Activated T-cell treated with anti-CD3 and anti-CD28 coated beads, Interleukin-2, amount 50 U/mL, for 24 hours (primary cell): ENCODE measurements around the gene SMIM10L2A.

Experiments used
- DNase-seq: peaks from one replicate; pipeline ENCODE4 v3.0.0-alpha.2; 2020
- H3K27ac Mint-ChIP-seq: 2 replicates; pipeline ENCODE4 v1.8.0; 2020; ENCODE audit warnings: mild to moderate bottlenecking, mixed read lengths
- H3K27me3 Mint-ChIP-seq: 2 replicates; pipeline ENCODE4 v1.8.0; 2020; ENCODE audit warnings: mixed read lengths
- H3K36me3 Mint-ChIP-seq: 2 replicates; pipeline ENCODE4 v1.8.0; 2020; ENCODE audit warnings: low read depth, mixed read lengths
- H3K4me1 Mint-ChIP-seq: 2 replicates; pipeline ENCODE4 v1.8.0; 2020; ENCODE audit warnings: low read depth, mixed read lengths
- H3K4me3 Mint-ChIP-seq: 2 replicates; pipeline ENCODE4 v1.8.0; 2020; ENCODE audit warnings: mild to moderate bottlenecking, moderate library complexity, mixed read lengths
- H3K9me3 Mint-ChIP-seq: 2 replicates; pipeline ENCODE4 v1.8.0; 2020; ENCODE audit warnings: mixed read lengths

The SMIM10L2A gene

DNA sequence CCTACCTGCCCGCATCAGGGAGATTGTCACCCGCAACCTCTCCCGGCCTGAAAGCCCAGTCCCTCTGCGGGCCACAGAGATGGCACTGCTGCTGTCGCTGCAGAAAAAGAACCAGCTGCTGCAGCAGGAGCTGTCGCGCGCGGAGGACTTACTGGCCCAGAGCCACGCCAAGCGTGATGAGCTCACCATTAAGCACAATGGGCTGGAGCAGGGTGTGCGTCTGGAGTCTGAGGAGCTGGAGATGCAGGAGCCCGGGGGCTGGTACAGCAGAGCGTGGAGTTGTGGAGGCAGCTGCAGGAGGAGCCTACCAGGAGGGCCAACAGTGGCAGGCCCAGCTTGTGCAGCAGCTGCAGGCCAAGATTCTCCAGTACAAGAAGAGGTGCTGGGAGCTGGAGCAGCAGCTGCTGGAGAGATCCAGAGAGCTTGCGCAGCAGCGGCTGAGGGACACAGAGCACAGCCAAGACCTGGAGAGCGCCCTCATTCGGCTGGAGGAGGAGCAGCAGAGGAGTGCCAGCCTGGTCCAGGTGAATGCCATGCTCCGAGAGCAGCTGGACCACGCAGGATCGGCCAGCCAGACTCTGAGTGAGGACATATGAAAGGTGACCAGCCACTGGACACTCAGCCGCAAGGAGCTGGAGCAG lies 11.3 kb downstream of the SMIM10L2A start:
- DNase-seq: no peak
- Mint-ChIP-seq H3K9me3 (peaks cover 10% of the 10 kb centered on the region), H3K27ac (no peak overlapping the region), H3K4me1 (peaks cover 11% of the 10 kb centered on the region), H3K27me3 (peaks cover 43% of the 10 kb centered on the region), H3K4me3 (no peak overlapping the region), H3K36me3 (no peaks in the 10 kb centered on the region)

DNA sequence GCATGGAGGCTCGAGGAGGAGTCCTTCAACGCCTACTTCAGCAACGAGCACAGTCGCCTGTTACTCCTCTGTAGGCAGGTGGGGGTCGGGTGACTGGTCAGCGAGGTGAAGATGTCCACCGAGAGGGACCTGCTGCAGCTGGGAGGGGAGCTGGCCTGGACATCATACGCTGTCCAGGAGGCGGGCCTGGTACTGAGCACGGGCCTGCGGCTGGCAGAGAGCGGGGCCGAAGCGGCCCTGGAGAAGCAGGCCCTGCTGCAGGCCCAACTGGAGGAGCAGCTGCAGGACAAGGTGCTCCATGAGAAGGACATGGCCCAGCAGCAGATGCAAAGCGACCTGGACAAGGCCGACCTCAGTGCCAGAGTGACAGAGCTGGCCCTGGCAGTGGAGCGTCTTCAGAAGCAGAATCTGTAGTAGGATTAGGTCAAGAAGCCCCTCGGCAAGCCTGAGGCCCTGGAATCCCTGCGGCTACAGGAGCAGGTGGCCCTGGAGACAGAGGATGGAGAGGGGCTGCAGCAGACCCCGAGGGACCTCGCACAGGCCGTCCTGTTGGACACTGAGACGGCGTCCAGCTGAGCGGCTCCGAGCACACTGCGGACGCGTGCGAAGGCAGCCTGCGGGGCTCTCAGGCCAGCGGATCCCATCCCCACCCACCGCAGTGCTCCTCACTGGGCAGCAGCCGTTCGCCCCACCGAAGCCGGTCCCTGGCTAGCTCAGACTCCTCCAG lies 11.9 kb downstream of the SMIM10L2A start:
- no peak overlapping the region for H3K4me3 Mint-ChIP-seq
- no peaks in the 10 kb centered on the region for H3K36me3 Mint-ChIP-seq
- no peak for DNase-seq
- H3K4me1 Mint-ChIP-seq: peaks cover 11% of the 10 kb centered on the region
- peaks cover 39% of the 10 kb centered on the region for H3K27me3 Mint-ChIP-seq
- H3K27ac Mint-ChIP-seq: no peak overlapping the region
- peaks cover 10% of the 10 kb centered on the region for H3K9me3 Mint-ChIP-seq

DNA sequence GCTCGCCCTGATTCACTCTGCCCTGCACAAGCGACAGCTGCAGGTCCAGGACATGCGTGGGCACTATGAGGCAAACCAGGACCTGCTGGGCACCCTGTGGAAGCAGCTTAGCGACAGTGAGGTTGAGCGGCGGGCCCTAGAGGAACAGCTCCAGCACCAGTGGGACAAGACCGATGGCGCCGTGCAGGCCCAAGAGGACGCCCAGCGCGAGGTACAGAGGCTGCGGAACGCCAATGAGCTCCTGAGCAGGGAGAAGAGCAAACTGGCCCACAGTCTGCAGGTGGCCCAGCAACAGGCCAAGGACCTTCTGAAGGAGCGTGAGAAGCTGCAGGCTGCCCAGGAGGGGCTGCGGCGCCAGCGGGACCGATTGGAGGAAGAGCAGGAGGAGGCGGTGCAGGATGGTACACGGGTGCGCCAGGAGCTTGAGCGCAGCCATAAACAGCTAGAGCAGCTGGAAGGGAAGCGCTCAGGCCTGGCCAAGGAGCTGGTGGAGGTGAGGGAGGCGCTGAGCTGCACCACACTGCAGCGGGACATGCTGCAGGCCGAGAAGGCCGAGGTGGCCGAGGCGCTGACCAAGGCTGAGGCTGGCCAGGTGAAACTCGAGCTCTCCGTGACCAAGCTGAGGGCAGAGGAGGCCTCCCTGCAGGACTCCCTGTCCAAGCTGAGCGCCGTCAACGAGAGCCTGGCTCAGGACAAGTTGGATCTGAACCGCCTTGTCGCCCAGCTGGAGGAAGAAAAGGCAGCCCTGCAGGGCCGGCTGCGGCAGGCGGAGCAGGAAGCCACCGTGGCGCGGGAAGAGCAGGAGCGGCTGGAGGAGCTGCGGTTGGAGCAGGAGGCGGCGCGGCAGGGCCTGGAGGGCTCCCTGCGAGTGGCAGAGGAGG lies 12.8 kb downstream of the SMIM10L2A start:
- no peak overlapping the region for H3K4me3 Mint-ChIP-seq
- peaks cover 10% of the 10 kb centered on the region for H3K9me3 Mint-ChIP-seq
- peaks cover 11% of the 10 kb centered on the region for H3K4me1 Mint-ChIP-seq
- H3K27me3 Mint-ChIP-seq: peaks cover 31% of the 10 kb centered on the region
- no peaks in the 10 kb centered on the region for H3K36me3 Mint-ChIP-seq
- DNase-seq: no peak
- no peak overlapping the region for H3K27ac Mint-ChIP-seq

DNA sequence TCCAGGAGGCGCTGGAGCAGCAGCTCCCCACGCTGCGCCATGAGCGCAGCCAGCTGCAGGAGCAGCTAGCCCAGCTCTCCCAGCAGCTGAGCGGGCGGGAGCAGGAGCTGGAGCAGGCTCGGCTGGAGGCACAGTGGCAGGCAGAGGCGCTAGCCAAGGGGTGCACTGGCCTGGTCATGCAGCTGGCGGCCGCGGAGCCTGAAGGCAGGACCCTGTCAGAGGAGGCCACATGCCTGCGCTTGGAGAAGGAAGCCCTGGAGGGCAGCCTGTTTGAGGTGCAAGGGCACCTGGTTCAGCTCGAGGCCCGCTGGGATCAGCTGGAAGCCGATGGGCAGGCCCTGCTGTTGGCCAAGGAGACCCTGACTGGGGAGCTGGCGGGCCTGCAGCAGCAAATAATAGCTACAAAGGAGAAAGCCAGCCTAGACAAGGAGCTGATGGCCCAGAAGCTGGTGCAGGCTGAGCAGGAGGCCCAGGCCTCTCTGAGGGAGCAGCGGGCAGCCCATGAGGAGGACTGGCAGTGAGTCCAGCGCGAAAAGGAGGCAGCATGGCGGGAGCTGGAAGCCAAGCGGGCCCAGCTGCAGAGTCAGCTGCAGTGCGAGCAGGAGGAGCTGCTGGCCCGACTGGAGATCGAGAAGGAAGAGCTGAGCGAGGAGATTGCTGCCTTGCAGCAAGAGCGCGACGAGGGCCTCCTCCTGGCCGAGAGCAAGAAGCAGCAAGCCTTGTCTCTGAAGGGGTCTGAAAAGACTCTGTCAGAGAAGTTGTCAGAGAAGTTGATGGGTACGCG lies 13.6 kb downstream of the SMIM10L2A start:
- Mint-ChIP-seq H3K27me3 (peaks cover 25% of the 10 kb centered on the region), H3K9me3 (peaks cover 10% of the 10 kb centered on the region), H3K4me1 (peaks cover 11% of the 10 kb centered on the region), H3K27ac (no peak overlapping the region), H3K4me3 (no peak overlapping the region), H3K36me3 (no peaks in the 10 kb centered on the region)
- DNase-seq: no peak

DNA sequence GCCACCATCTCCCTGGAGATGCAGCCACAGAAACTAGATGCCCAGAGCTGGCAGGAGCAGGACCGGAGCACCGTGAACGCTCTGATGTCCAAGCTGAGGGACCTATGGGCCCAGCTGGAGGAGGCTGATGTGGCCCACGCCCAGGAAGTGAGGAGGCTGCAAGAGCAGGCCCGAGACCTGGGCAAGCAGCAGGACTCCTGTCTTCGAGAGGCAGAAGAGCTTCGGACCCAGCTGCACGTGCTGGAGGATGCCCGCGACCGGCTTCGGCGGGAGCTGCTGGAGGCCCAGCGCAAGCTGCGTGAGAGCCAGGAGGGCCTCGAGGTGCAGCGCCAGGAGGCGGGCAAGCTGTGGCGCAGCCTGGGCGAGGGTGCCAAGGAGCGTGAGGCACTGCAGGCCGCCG lies 14.2 kb downstream of the SMIM10L2A start:
- Mint-ChIP-seq H3K9me3 (peaks cover 9% of the 10 kb centered on the region), H3K36me3 (no peaks in the 10 kb centered on the region), H3K27me3 (peaks cover 19% of the 10 kb centered on the region), H3K4me1 (peaks cover 11% of the 10 kb centered on the region), H3K4me3 (no peak overlapping the region), H3K27ac (no peak overlapping the region)
- DNase-seq: no peak

DNA sequence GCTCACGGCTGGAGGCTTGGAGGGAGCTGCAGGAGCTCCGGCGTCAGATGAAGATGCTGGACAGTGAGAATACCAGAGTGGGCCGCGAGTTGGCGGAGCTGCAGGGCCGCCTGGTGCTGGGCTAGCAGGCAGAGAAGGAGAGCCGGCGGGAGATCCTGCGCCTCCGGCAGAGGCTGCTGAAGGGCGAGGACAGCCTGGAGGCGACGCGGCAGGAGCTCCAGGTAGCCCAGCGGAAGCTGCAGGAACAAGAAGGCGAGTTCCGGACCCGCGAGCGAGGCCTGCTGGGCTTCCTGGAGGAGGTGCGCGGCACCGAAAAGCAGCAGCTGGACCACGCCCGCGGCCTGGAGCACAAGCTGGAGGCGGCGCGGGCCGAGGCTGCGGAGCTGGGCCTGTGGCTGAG lies 14.7 kb downstream of the SMIM10L2A start:
- DNase-seq: no peak
- H3K27ac Mint-ChIP-seq: no peak overlapping the region
- no peak overlapping the region for H3K4me3 Mint-ChIP-seq
- peaks cover 9% of the 10 kb centered on the region for H3K4me1 Mint-ChIP-seq
- H3K9me3 Mint-ChIP-seq: peaks cover 5% of the 10 kb centered on the region
- H3K36me3 Mint-ChIP-seq: no peaks in the 10 kb centered on the region
- H3K27me3 Mint-ChIP-seq: peaks cover 17% of the 10 kb centered on the region

DNA sequence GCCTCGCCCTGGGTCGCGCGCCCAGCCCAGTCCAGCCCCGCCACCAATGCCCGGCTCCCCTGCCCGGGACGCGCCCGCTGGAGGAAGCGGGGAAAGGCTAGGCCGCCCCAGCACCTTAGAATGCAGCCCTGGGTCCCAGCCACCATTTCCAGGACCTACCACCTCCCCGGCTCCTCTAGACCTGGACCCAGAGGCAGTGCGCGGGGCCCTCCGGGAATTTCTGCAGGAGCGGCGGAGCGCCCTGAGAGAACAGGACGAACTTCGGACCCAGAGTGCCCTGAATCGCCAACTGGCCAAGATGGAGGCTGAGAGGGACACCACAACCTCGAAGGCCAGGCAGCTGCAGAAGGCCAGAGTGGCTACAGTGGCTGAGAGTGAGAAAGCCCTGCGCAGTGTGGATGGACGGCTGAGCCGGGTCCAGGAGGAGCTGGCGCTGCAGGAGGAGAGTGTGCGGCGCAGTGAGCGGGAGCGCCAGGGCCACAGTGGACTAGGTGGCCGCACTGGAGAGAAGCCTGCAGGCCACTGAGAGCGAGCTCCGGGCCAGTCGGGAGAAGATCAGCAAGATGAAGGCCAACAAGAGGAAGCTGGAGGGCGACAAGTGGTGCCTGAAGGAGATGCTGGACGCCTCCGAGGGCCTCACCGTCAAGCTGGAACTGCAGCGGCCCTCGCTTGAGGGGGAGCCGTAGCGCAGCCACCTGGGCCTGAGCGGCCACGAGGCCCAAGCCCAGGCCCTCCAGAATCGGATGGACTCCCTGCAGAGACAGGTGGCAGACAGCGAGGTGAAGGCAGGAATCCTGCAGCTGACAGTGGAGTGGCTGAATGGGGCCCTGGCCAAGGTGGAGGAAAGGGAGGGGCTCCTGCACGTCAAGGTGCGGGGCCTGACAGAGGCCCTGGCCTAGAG lies 15.5 kb downstream of the SMIM10L2A start:
- Mint-ChIP-seq H3K27me3 (peaks cover 14% of the 10 kb centered on the region), H3K27ac (no peak overlapping the region), H3K9me3 (no peaks in the 10 kb centered on the region), H3K4me1 (peaks cover 1% of the 10 kb centered on the region), H3K4me3 (no peak overlapping the region), H3K36me3 (no peaks in the 10 kb centered on the region)
- DNase-seq: no peak

DNA sequence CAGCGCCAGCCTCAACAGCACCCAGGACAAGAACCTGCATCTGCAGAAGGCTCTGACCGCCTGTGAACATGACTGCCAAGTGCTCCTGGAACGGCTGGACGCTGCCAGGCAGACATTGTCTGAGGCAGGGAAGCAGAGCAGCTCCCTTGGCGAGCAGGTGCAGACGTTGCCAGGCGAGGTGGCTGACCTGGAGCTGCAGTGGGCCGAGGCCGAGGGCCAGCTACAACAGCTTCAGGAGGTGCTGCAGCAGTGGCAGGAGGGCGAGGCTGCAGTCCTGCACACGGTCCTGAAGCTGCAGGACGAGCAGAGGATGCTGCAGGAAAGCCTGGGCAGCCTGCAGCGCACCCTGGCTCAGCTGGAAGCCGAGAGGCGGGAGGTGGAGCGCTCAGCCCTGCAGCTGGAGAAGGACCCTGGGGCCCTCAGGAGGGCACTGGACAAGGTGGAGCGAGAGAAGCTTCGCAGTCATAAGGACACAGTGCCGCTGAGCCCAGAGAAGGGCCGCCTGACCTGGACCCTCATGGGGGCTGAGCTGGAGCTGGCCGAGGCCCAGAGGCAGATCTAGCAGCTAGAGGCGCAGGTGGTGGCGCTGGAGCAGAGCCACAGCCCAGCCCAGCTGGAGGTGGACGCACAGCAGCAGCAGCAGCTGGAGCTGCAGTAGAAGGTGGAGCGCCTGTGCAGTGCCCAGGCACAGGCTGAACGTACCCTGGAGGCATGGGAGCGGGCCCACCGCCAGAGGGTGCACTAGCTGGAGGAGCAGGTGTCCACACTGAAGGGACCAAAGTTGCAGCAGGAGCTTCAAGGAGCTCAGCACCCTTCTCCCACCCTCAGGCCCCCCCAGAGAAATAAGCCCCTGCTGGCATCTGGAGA lies 16.4 kb downstream of the SMIM10L2A start:
- DNase-seq: no peak
- Mint-ChIP-seq H3K4me3 (no peak overlapping the region), H3K27me3 (peaks cover 14% of the 10 kb centered on the region), H3K36me3 (no peaks in the 10 kb centered on the region), H3K9me3 (no peaks in the 10 kb centered on the region), H3K27ac (no peak overlapping the region), H3K4me1 (no peaks in the 10 kb centered on the region)

DNA sequence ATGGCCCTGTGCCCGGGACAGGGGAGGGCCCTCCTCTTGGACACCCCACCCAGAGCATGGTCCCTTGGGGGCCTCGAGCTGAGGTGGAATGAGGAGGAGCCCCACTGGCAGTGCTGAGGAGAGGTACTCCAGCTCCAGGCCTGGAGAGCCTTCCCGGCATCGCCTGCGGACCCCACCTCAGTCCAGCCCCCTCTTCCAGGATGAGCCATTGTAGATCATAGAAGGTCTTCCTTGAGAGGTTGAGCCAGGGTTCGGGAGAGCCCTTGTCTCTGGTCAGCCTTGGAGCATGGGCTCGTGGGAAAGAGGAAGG lies 16.9 kb downstream of the SMIM10L2A start:
- no peak for DNase-seq
- no peaks in the 10 kb centered on the region for H3K36me3 Mint-ChIP-seq
- H3K4me3 Mint-ChIP-seq: no peak overlapping the region
- H3K9me3 Mint-ChIP-seq: no peaks in the 10 kb centered on the region
- peaks cover 14% of the 10 kb centered on the region for H3K27me3 Mint-ChIP-seq
- H3K27ac Mint-ChIP-seq: no peak overlapping the region
- no peaks in the 10 kb centered on the region for H3K4me1 Mint-ChIP-seq

DNA sequence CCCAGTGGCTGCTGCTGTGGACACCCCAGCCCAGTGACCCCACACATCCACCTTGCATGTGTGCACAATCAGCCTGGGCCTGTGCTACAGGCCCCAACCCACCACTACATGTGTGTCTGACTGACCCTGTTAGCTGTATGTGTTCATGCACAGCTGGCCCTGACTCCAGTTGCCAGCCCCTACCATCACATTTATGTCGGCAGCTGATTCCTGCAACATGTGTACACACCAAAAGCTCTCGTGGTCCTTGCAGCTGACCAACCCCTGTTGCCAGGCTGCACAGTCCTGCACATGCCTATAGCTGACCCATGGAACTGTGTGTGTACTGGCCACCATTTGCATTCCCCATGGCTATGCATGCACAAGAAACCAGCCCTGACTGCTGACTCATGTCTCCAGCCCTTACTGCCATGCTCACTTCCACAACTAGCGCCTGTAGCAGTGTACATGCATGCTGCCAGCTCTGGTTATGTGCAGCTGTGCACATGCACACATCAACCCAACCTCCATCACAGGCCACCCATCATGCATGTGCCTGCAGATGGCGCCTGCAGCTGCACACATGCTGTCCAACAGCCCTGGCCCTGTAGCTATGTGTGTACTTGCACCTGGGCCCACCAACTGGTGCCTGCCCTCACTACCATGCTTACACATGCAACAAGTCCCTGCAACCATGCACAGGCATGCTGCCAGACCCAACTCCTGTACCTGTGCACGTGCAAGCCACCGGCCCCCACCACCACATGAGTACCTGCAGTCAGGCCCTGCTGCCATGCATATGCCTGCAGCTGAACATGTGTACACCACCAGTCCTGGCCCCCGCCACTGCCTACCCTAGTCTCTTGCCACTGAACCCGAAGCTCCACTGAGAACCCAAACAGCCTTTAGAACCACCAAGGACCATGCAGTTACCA lies 28.1 kb downstream of the SMIM10L2A start:
- no peak overlapping the region for H3K4me3 Mint-ChIP-seq
- H3K9me3 Mint-ChIP-seq: no peaks in the 10 kb centered on the region
- H3K36me3 Mint-ChIP-seq: no peaks in the 10 kb centered on the region
- no peak for DNase-seq
- no peak overlapping the region for H3K27ac Mint-ChIP-seq
- H3K4me1 Mint-ChIP-seq: no peaks in the 10 kb centered on the region
- peaks cover 41% of the 10 kb centered on the region for H3K27me3 Mint-ChIP-seq

DNA sequence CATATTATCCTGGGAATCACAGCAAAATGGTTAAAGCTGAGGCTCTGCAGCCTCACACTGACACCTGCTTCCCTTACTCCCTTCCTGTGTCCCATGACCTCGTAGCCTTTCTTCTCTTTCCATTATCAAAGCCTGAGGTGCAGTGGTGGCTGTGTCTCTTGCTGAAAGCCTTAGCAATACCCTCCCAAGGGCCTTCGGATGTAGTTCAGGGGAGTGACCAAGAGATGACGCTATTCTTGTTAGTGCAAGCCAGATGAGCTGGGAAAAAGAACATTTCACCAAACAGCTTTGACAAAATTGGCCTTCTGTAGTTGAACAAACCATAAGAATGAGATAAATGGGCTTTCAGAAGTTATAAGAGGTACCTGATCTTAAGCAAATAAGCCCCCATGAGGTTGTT lies 31.6 kb downstream of the SMIM10L2A start:
- peaks cover 54% of the 10 kb centered on the region for H3K27me3 Mint-ChIP-seq
- no peak overlapping the region for H3K4me3 Mint-ChIP-seq
- no peak overlapping the region for H3K27ac Mint-ChIP-seq
- DNase-seq: no peak
- H3K36me3 Mint-ChIP-seq: no peaks in the 10 kb centered on the region
- H3K4me1 Mint-ChIP-seq: no peaks in the 10 kb centered on the region
- no peaks in the 10 kb centered on the region for H3K9me3 Mint-ChIP-seq

DNA sequence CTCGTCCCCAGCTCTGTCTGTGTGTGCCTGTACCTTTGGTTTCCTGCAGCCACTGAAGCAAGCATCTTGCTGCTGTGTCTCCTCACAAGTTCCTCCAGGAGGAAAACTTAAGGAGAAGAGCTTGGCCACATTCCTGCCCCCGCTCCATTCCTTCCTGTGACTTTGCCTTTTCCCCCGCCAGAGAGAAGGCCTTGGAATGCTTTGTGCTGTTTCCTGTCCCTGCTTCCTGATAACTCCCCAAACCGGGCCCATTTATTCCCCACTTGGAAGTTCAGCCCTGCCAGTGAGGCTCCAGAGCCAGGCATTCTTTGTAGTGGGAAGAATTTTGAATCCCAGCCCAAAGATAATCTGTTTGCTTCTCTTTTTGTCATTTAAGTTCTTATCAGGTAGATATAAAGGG lies 33.1 kb downstream of the SMIM10L2A start:
- DNase-seq: no peak
- Mint-ChIP-seq H3K27me3 (peaks cover 46% of the 10 kb centered on the region), H3K9me3 (no peaks in the 10 kb centered on the region), H3K4me1 (no peaks in the 10 kb centered on the region), H3K27ac (no peak overlapping the region), H3K36me3 (no peaks in the 10 kb centered on the region), H3K4me3 (no peak overlapping the region)
